HG03575 (cell line): ENCODE measurements around the gene CAMTA1.

Source experiments
- ATAC-seq: cut with Tn5 transposase; IDR thresholded peaks from one replicate; pipeline ENCODE4 v1.9.1; 2021; ENCODE audit not compliant: unreplicated experiment, insufficient number of reproducible peaks, low FRiP score; ENCODE audit errors: extremely low read depth

CAMTA1 gene

GRCh38 chr1:7032992-7033391, 247.7 kb downstream of the CAMTA1 start:
- no peak for ATAC-seq

GRCh38 chr1:7036386-7036785, 251.1 kb downstream of the CAMTA1 start:
- ATAC-seq = no peak

GRCh38 chr1:7039590-7040220, 254.5 kb downstream of the CAMTA1 start:
- no peak for ATAC-seq

- ATAC-seq = no peak
Observed at GRCh38 chr1:7040969-7041695, 255.9 kb downstream of the CAMTA1 start.

GRCh38 chr1:7042322-7043190, 257.3 kb downstream of the CAMTA1 start:
- no peak for ATAC-seq

GRCh38 chr1:7043191-7043549, 257.9 kb downstream of the CAMTA1 start:
- no peak for ATAC-seq

GRCh38 chr1:7043719-7044535, 258.7 kb downstream of the CAMTA1 start:
- no peak for ATAC-seq

GRCh38 chr1:7045897-7046296, 260.6 kb downstream of the CAMTA1 start:
- ATAC-seq = no peak

GRCh38 chr1:7046314-7046713, 261.1 kb downstream of the CAMTA1 start:
- ATAC-seq = no peak

GRCh38 chr1:7046891-7047290, 261.6 kb downstream of the CAMTA1 start:
- no peak for ATAC-seq

GRCh38 chr1:7047866-7048265, 262.6 kb downstream of the CAMTA1 start:
- ATAC-seq = no peak

- no peak for ATAC-seq
Observed at GRCh38 chr1:7048395-7048794, 263.1 kb downstream of the CAMTA1 start.

- ATAC-seq = no peak
Observed at GRCh38 chr1:7049913-7050625, 264.8 kb downstream of the CAMTA1 start.

- ATAC-seq = no peak
Observed at GRCh38 chr1:7050751-7051665, 265.8 kb downstream of the CAMTA1 start.

- ATAC-seq = no peak
Observed at GRCh38 chr1:7052701-7053100, 267.4 kb downstream of the CAMTA1 start.

GRCh38 chr1:7060745-7061144, 275.5 kb downstream of the CAMTA1 start:
- ATAC-seq = no peak

GRCh38 chr1:7062346-7063061, 277.2 kb downstream of the CAMTA1 start:
- no peak for ATAC-seq
